ENCODE data around the gene STPG4.

GRCh38 chr2:47064106-47064505, 91.0 kb downstream of the STPG4 start:
- no peak for TF ChIP-seq CTCF (IDR thresholded peaks at IDR 0.05)
- TF ChIP-seq POLR2A (IDR thresholded peaks at IDR 0.05) = no peak

Measured in breast epithelium (tissue), 3 donors.